NCI-H1417 (cell line): ENCODE measurements around the gene PIK3AP1.
A peak's percentile ranks its signal among the peaks of the same experiment; 100 is the strongest.

Source experiments
- DNase-seq, 3 experiments: peaks; one replicate each; lab custom pipeline; 2025; lab: John Stamatoyannopoulos, UW

The PIK3AP1 gene

DNA sequence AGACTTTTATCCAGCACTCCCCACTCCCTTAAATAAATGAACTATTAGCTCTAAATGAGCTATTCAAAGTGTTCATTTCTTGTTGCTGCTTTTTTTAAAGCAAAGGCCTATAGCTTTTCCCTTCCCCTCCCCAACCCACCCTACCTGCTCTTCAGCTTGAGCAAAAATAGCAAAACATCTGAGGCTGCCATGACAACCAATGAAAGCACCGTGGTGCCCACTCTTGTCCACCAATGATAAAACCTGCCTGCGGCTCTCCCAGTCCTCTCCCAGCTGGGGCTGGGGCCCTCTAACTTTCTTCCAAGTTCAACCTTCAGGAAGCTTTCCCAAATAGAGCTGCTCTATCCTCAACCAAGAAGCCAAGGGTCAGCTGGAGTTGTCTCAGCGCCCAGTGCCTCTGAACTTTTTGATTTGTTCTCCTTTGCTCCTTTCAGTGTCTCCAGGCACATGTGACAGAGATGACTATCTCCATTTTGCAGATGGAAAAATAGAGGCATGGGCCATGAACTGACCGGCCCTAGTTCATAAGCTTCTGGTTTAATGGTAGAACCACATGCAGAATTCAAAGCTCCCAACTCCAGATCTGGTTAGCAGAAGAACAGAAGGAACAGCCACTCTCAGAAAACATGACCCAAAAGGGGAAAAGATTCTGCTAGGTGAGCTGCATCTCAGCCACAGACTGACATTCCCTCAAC lies 47.7 kb downstream of the PIK3AP1 start:
- DNase-seq, result peak in 1 of 3 experiments; percentile 4

DNA sequence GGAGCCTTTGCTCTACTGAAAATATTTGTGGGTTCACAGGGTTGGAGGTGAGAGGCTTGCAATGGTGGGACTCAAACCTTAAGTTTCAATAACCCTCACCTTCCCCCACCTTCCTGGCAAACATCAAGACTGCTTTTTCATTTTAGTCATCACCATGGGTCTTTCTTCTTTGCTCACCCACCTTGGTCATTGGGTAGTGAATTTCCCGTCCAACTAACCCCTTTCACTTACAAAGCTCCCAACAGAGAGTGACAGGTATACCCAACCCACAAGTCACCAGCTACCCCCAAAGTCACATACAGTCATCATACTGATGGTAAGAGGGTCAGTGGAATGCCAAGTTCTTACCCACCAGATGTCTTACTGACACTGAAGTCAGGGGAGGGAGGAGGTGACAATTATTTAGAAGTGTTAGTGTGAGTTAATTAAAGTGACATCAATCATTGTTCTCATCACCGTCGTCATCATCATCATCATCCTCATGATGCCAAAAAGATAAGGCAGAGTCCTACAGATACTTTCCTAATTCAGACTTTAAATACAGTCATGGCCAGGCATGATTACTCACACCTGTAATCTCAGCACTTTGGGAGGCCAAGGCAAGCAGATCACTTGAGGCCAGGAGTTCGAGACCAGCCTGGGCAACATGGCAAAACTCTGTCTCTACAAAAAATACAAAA lies 49.0 kb downstream of the PIK3AP1 start:
- DNase-seq, result no peak

GRCh38 chr10:96670786-96671185 lies 49.5 kb downstream of the PIK3AP1 start:
- DNase-seq, result peak; percentile 1 to 91 (median 64)

DNA sequence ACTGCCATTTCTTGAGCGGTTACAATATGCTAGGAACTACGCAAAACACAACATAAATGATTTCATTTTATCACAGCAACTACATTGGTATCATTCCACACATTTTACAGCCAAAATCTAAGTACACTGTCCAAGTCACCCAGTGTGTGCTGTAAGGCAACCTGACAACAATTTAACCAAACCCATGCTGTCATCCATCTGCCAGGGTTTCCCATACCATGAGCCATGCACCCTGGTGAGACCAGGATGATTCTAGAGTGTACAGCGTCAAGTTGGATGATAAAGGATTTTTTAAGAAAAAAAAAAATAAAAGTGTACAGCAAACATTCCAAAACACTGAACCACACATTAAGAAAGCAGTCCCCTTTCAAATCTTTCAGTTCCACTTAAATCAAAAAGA lies 52.9 kb downstream of the PIK3AP1 start:
- DNase-seq, result no peak

DNA sequence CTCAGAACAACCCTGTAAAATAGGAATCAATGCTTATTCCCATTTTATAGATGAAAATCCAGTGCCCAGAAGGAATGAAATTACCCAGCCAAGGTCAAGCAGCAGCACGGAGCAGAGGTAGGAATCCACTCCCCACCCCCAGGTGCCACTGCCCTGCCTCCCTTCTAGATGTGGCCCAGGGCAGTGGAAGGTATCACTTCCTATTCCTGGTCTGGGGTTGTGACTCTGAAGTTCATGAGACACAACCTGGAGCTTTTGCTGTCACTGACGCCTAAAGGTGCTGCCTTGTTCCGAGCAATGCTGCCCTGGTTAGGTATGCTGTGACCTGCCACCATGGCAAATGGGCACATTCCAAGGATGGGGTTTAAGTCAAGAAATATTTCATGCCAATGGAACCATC lies 53.6 kb downstream of the PIK3AP1 start:
- no peak for DNase-seq

GRCh38 chr10:96665306-96665705 lies 55.0 kb downstream of the PIK3AP1 start:
- DNase-seq, result no peak

GRCh38 chr10:96664563-96664962 lies 55.8 kb downstream of the PIK3AP1 start:
- DNase-seq, result peak in 2 of 3 experiments; percentile 6 to 50

DNA sequence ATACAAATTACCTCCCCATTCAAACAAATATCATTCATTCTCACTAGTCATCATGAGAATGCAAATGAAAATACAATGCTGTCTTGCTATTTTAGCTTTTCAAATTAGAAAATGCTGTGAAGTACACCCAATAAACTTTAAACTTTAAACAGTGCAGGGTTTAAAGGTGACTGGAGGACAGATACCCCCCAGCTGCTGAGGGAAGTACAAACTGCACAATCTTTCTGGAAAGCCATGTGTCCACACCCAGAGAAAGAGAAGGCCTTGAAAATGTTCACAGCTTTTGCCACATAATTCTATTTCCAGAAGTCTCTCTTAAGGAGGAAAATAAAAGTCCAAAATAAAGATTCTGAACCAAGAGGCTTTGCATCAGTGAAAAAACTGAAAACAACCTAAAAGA lies 56.5 kb downstream of the PIK3AP1 start:
- no peak for DNase-seq

DNA sequence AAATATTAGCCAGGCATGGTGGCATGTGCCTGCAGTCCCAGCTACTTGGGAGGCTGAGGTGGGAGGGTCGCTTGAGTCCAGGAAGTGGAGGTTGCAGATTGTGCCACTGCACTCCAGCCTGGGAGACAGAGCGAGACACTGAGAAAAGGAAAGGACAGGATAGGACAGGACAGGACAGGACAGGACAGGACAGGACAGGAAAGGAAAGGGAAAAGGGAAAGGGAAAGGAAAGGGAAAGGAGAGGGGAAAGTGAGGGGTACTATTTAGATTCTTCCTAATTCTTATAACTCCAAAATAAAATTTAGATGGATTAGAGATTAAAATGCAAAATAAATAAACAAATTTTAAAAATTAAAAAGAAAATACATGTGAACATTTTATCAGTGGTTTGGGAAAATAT lies 58.7 kb downstream of the PIK3AP1 start:
- no peak for DNase-seq

- no peak for DNase-seq
These were observed 60.0 kb downstream of the PIK3AP1 start for GRCh38 chr10:96660297-96660696.

- no peak for DNase-seq
These were observed 61.5 kb downstream of the PIK3AP1 start for GRCh38 chr10:96658844-96659243.

- DNase-seq, result no peak
These were observed 62.9 kb downstream of the PIK3AP1 start for GRCh38 chr10:96657385-96657784.

GRCh38 chr10:96656839-96657238 lies 63.5 kb downstream of the PIK3AP1 start:
- DNase-seq, result no peak

DNA sequence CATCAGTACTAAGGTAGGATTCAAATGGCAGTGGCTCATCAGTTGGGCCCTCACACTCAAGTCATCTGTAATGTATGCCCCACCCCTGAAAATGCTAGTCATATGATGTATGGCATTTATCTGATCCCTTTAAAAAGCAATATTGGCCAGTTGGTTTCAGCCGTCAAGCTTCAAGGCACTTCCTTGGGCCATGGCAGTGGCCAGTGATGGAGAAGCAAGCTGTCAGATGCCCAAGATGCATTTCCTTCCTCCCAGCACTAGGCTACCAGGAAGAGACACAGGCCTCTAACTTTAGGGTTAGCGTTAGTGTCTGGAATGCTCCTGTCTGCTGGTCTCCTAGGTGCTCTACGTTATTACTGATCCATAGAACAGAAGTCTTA lies 64.1 kb downstream of the PIK3AP1 start:
- DNase-seq, result no peak

GRCh38 chr10:96655461-96656197 lies 64.7 kb downstream of the PIK3AP1 start:
- no peak for DNase-seq

DNA sequence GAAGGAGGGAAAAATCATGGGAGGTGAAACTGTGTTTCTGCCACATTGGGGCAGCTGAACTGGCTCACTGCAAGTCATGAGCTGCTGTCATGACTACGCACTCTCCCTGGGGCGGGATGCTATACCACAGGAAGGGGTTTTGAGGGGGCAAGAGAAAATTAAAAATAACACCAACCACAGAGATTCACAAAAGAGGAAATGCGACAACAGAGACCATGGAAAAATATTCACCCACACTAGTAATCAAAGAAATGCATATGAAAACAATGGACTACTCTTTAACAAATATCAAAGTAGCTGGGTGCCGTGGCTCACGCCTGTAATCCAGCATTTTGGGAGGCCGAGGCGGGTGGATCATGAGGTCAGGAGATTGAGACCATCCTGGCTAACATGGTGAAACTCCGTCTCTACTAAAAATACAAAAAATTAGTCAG lies 68.3 kb downstream of the PIK3AP1 start:
- DNase-seq, result no peak

- DNase-seq, result no peak
These were observed 69.4 kb downstream of the PIK3AP1 start for GRCh38 chr10:96650958-96651357.

DNA sequence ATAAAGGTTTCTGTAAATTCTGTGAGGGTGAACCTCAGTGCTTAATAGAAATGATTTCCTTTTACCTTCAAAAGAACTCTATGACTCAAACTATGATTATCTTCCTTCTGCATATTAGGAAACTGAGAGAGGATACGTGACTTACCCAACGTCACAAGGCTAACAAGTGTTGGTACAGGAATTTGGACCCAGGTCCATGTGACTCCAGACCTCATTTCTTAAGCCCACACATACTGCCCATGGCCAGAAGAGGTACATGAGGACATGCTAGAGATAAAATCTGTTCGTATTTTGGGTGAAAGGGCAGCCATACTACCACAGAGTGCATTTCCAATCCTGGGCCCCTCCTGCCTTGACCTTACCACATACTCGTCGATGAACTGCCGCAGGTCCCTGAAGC lies 72.0 kb downstream of the PIK3AP1 start:
- DNase-seq, result no peak

GRCh38 chr10:96647466-96647865 lies 72.8 kb downstream of the PIK3AP1 start:
- DNase-seq, result no peak

DNA sequence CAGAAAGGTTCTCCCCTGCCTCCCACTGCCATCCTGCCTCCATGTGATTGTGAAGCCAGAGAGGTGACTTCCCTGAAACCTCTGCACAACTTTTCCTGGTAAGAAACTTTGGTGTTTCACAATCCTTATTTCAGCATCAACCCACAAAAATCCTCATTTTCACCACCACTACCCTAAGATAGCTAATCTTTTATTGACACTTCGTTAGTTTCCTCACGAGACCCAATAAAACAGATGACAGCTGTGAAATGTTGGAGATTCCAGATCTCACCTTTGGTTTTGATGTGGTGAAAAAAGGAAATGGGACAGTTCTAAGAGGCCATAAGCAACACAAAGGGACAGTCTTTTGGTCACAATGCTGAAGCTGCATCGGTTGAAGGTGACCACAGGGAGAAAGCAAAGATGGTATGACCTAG lies 73.6 kb downstream of the PIK3AP1 start:
- DNase-seq, result no peak

DNA sequence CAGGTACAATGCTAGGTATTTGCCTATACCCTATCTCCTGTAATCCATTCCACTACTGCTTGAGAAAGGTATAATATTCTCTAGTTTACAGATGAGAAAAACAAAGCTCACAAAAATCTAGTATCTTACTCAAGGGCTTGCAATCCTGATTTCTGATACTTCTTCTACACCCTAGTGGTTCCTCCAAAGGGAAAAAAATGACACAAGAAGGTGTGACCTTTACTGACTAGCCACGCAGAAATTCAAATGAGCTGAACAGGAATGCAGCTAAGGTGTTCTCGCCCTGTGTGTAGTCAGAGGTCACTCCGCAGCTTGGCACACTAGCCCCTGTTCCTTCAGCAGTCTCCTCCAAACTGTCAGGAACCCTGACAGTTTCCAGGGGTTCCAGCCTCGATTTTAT lies 74.0 kb downstream of the PIK3AP1 start:
- no peak for DNase-seq

DNA sequence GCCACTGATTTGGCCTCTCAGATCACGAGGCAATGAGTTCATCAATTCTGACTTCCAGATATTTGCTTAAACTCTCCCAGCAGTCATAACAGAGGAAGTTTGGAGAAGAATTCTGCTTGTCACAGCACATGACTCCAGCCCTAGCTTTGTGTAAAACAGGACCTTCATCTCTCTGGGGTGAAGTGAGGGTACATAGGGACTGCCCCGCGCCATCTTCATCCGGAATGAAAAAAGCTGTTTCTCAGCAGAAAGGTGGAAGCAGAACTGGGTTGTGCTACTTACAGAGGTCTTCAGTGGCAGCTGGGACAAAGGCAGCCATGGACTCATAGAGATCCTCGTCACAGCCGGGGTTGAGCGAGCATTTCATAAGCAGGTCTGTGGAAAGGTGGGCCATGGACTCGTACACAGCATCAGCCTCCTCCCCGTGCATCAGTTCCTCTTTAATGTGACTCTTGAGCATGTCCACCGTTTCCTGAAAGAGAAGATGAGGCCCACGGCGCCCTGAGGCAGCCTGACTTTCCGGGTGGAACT lies 75.1 kb downstream of the PIK3AP1 start:
- no peak for DNase-seq

DNA sequence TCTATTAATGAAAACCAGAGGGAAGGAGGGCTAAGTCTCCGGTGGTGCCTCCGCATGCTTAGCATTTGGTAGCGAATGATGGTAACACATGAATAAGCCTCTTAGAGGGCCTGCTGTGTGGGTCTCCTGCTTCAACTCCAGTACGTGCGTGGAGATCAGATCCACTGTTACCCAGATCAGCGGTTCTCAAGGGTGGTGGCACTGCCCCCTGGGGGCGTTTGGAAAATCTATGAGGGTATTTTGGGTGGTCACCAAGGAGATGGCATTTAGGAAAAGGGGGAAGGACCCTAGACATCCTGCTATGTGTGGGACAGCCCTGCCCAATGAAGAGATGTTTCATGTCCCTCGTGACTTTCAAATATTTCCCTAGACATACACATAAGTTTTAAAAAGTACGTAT lies 76.4 kb downstream of the PIK3AP1 start:
- DNase-seq, result no peak
